A375 (cell line): Measurements from ENCODE around the gene CCDC66. TPM values are rescaled to one million over a fixed set of nuclear protein-coding genes. Genes with fewer than 3 reads are reported as not detected.

Experiments
- total RNA-seq: library from RNA; depleted of rRNA; stranded (reverse); fragments of >200 nt; shearing (Covaris generic); gene quantifications from 2 replicates; pipeline ENCODE4 v1.2.3, GENCODE V29; 2014; rRNA removed

The CCDC66 gene
- total RNA-seq = 13.2 and 14.4 TPM in 2 replicates

GRCh38 chr3:56556908-56557830 is at the start of gene CCDC66:
TSS of gene CCDC66 (plus strand) at chr3:56557175. CDS start at chr3:56557243, 68 bp downstream.

Other genes starting within 250 kb of the CCDC66 start
- 0.53 and 0.61 TPM in 2 replicates for gene ERC2, start 88.7 kb upstream of the CCDC66 start, total RNA-seq
- gene TASOR, start 126.1 kb downstream of the CCDC66 start, total RNA-seq = 69.7 and 70.2 TPM in 2 replicates
- gene ARHGEF3, start 244.8 kb downstream of the CCDC66 start, total RNA-seq = 3.4 TPM in 2 replicates